PC-9 (cell line): ENCODE measurements around the gene PSTPIP1. TPM values are rescaled to one million over a fixed set of nuclear protein-coding genes. Genes with fewer than 3 reads are reported as not detected.

Experiments
- BruUV-seq: library from RNA; stranded (reverse); fragments of 400-500 nt; replicated peaks from 2 replicates; lab custom pipeline; 2021; lab: Mats Ljungman, UMichigan
- CTCF ChIA-PET: fragments of 300-600 bp; sonication (Branson Sonifier 250); formaldehyde crosslinking; loops from one replicate; lab custom pipeline; 2022; ENCODE audit warnings: antibody characterized with exemption; lab: Charles Lee
- POLR2A ChIA-PET: fragments of 300-600 bp; sonication (Branson Sonifier 250); formaldehyde crosslinking; loops from one replicate; lab custom pipeline; 2022; ENCODE audit warnings: antibody characterized with exemption; ENCODE audit not compliant: unreplicated experiment; lab: Charles Lee
- DNase-seq, 2 experiments: peaks; one replicate each; pipeline versions ENCODE4 v3.0.0 to v3.0.0-alpha.2; 2015 to 2022; ENCODE audit warnings: mixed read lengths in 1 of 2
- H2AFZ ChIP-seq: fragments of 200-600 bp; sonication (generic); 2 replicates; pipeline ENCODE4 v1.8.1; 2017; ENCODE audit warnings: antibody characterized with exemption
- H3F3A ChIP-seq: fragments of 200-600 bp; sonication (generic); 2 replicates; pipeline ENCODE4 v1.8.1; 2017; ENCODE audit warnings: antibody characterized with exemption, mild to moderate bottlenecking, low read depth; ENCODE audit not compliant: insufficient read depth
- H3K27ac ChIP-seq: fragments of 200-600 bp; sonication (generic); 2 replicates; pipeline ENCODE4 v1.6.1; 2016; ENCODE audit warnings: mixed run types
- H3K27me3 ChIP-seq: fragments of 200-600 bp; sonication (generic); 2 replicates; pipeline ENCODE4 v1.6.1; 2016; ENCODE audit warnings: low read depth, mixed run types; ENCODE audit not compliant: insufficient read depth
- H3K36me3 ChIP-seq: fragments of 200-600 bp; sonication (generic); 2 replicates; pipeline ENCODE4 v1.6.1; 2016; ENCODE audit warnings: low read depth, mixed run types
- H3K4me1 ChIP-seq: fragments of 200-600 bp; sonication (generic); replicated peaks from 2 replicates; pipeline ENCODE4 v1.6.1; 2016; ENCODE audit warnings: mixed run types; ENCODE audit not compliant: insufficient read depth
- H3K4me2 ChIP-seq: fragments of 200-600 bp; sonication (generic); 2 replicates; pipeline ENCODE4 v1.6.1; 2017; ENCODE audit warnings: mixed run types
- H3K4me3 ChIP-seq: fragments of 200-600 bp; sonication (generic); 2 replicates; pipeline ENCODE4 v1.6.1; 2016; ENCODE audit warnings: mixed run types
- H3K79me2 ChIP-seq: fragments of 200-600 bp; sonication (generic); 2 replicates; pipeline ENCODE4 v1.6.1; 2017; ENCODE audit warnings: low read depth, mixed run types
- H3K9me2 ChIP-seq: fragments of 200-600 bp; sonication (generic); 2 replicates; pipeline ENCODE4 v1.8.1; 2017; ENCODE audit warnings: mild to moderate bottlenecking; ENCODE audit not compliant: insufficient read depth
- H3K9me3 ChIP-seq: fragments of 200-600 bp; sonication (generic); 2 replicates; pipeline ENCODE4 v1.8.1; 2016; ENCODE audit warnings: low read depth; ENCODE audit not compliant: insufficient read depth
- H4K20me1 ChIP-seq: fragments of 200-600 bp; sonication (generic); 2 replicates; pipeline ENCODE4 v1.8.1; 2017; ENCODE audit not compliant: insufficient read depth
- EZH2 ChIP-seq: fragments of 200-600 bp; sonication (generic); IDR thresholded peaks from 2 replicates; pipeline ENCODE4 v1.8.0; 2017; ENCODE audit warnings: antibody characterized with exemption, low read depth
- intact Hi-C: fragments of 100-400 bp; cut with micrococcal nuclease; formaldehyde crosslinking; loops from one replicate; pipeline ENCODE4 v1.10.0; 2022; ENCODE audit not compliant: unreplicated experiment
- total RNA-seq: library from RNA; stranded (reverse); gene quantifications from 2 replicates; pipeline ENCODE4 v1.2.3, GENCODE V29; 2021
- TF ChIP-seq, protein P1 (sequence below): fragments of 200-600 bp; sonication (generic); conservative IDR thresholded peaks from 2 replicates; pipeline ENCODE4 v1.6.1; 2017; ENCODE audit warnings: mixed run types, antibody characterized with exemption, mild to moderate bottlenecking, moderate library complexity

Gene PSTPIP1
- total RNA-seq, 1 experiment from 2014 or later = not detected

DNA sequence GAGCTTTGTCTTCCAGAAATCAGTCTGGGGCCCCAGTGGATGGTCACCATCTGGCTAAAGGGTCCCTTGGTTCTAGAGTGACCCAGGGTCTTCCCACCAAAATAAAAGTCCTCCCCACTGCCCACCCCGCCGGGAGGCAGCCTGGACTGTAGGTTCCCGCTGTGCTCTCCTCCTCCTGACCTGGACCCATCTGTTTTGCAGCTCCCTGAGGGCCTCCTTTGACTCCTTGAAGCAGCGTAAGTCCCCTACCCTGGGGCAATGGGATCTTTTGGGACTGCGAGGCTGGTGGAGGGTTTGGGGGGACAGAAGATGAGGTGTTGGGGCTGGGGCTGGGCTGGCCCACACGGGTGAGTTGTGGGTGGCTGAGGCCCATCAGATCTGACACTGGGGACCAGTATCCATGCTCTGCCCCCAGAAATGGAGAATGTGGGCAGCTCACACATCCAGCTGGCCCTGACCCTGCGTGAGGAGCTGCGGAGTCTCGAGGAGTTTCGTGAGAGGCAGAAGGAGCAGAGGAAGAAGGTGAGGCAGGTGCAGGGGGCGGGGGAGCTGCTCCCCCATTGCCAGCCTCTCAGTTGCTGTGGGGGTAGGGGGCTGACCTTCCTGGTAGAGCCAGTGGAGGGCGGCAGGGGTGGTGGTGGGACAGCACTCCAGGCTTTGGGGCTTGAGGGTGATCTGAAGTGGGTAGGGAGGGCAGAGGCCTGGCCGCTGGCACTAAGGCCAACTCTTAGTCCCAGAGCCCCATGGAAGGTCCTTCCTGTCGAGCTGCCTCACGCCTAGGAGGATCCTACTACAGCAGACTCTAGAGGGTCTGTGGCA is 30.4 kb downstream of the PSTPIP1 start:
- DNase-seq = no peak
- BruUV-seq = no TSS peak
- H3K9me2 ChIP-seq = no peaks in the 10 kb centered on the region
- H3K36me3 ChIP-seq = no peaks in the 10 kb centered on the region
- no peaks in the 10 kb centered on the region for H3K9me3 ChIP-seq
- intact Hi-C loops = loop anchor here (2.0 to 5.0 kb wide), 2 partner anchors 82 to 517 kb away; no protein-coding TSS in a partner anchor
- TF ChIP-seq EZH2 = no peak
- no peak overlapping the region for H3K4me2 ChIP-seq
- H4K20me1 ChIP-seq = no peaks in the 10 kb centered on the region
- ChIA-PET CTCF (no interaction called here), POLR2A (interaction anchor here (0.5 kb wide), 1 partner anchor 58 kb away, joined by 6 read pairs; no protein-coding TSS in a partner anchor)
- no peak overlapping the region for H3K4me3 ChIP-seq
- no peaks in the 10 kb centered on the region for H3K27me3 ChIP-seq
- H3K79me2 ChIP-seq = no peaks in the 10 kb centered on the region
- no peak overlapping the region for H3K27ac ChIP-seq
- H3K4me1 ChIP-seq = no peaks in the 10 kb centered on the region
- no peak overlapping the region for H2AFZ ChIP-seq
- H3F3A ChIP-seq = no peaks in the 10 kb centered on the region

DNA sequence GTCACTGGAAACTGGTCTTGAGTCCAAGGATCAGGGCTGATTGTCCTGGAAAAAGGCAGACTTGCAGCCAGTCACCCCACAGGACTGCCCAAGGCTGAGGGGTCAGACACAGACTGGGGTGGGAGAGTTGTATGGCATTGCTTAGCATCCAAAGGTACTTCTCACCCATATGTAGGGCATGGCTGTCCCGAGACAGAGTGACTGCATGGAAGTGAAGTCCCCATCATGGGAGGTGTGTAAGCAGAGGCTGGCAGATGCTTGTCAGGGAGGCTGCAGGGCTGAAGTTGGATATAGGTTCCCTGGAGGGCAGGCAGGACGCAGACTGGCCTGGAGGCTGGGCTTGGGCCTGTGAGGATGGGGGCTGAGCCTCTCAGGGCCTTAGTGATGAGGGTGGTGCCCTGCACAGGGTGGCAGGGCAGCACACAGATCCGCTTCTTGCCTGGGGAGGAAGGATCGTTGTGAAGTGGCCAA is 31.1 kb downstream of the PSTPIP1 start:
- no peaks in the 10 kb centered on the region for H3F3A ChIP-seq
- H3K9me2 ChIP-seq = no peaks in the 10 kb centered on the region
- no peak overlapping the region for H3K27ac ChIP-seq
- intact Hi-C loops = loop anchor here (2.0 to 5.0 kb wide), 2 partner anchors 81 to 516 kb away; no protein-coding TSS in a partner anchor
- TF ChIP-seq, protein P1, sequence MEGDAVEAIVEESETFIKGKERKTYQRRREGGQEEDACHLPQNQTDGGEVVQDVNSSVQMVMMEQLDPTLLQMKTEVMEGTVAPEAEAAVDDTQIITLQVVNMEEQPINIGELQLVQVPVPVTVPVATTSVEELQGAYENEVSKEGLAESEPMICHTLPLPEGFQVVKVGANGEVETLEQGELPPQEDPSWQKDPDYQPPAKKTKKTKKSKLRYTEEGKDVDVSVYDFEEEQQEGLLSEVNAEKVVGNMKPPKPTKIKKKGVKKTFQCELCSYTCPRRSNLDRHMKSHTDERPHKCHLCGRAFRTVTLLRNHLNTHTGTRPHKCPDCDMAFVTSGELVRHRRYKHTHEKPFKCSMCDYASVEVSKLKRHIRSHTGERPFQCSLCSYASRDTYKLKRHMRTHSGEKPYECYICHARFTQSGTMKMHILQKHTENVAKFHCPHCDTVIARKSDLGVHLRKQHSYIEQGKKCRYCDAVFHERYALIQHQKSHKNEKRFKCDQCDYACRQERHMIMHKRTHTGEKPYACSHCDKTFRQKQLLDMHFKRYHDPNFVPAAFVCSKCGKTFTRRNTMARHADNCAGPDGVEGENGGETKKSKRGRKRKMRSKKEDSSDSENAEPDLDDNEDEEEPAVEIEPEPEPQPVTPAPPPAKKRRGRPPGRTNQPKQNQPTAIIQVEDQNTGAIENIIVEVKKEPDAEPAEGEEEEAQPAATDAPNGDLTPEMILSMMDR = no peak
- no peak for TF ChIP-seq EZH2
- H3K36me3 ChIP-seq = no peaks in the 10 kb centered on the region
- H3K79me2 ChIP-seq = no peaks in the 10 kb centered on the region
- no peaks in the 10 kb centered on the region for H3K4me1 ChIP-seq
- H2AFZ ChIP-seq = no peak overlapping the region
- BruUV-seq = no TSS peak
- H4K20me1 ChIP-seq = no peaks in the 10 kb centered on the region
- H3K9me3 ChIP-seq = no peaks in the 10 kb centered on the region
- CTCF ChIA-PET = no interaction called here
- no peaks in the 10 kb centered on the region for H3K27me3 ChIP-seq
- H3K4me2 ChIP-seq = no peak overlapping the region
- POLR2A ChIA-PET = interaction anchor here (0.5 kb wide), 1 partner anchor 57 kb away, joined by 6 read pairs; no protein-coding TSS in a partner anchor
- DNase-seq = no peak
- no peak overlapping the region for H3K4me3 ChIP-seq

DNA sequence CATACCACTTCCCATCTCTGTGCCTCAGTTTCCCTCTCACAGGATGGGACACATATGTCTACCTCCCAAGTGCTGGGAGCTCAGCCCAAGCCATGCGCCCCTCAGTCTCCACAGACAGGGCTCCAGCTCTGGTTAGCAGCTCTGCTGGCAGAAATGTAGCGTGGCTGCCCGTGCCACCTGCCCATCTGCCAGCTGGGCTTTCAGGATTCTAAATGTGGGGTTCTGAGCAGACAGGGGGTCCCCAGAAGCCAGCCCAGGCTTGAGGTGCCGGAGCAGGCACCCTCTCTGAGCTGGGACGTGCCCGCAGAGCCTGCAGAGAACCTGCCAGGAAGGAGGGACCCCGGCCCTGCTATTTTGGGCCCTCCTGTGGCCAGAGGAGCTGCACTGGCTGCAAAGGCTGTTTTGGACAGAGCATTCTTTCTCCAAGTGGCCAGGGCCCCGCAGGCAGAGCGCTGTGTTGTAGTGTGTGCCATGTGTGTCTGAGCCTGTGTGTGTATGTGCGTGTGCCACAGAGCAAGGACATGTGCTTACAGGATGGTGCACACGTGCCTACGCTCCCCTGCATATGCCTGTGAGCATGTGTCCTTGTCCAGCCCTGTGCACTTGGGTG is 31.7 kb downstream of the PSTPIP1 start:
- Histone ChIP-seq H3K79me2 (no peaks in the 10 kb centered on the region), H2AFZ (no peak overlapping the region), H3K27ac (no peak overlapping the region), H3K4me2 (no peak overlapping the region), H4K20me1 (no peaks in the 10 kb centered on the region), H3K9me2 (no peaks in the 10 kb centered on the region), H3K4me1 (no peaks in the 10 kb centered on the region), H3F3A (no peaks in the 10 kb centered on the region), H3K4me3 (no peak overlapping the region), H3K36me3 (no peaks in the 10 kb centered on the region), H3K9me3 (no peaks in the 10 kb centered on the region), H3K27me3 (no peaks in the 10 kb centered on the region)
- no peak for TF ChIP-seq EZH2
- TF ChIP-seq, protein P1 = no peak
- POLR2A ChIA-PET = no interaction called here
- no peak for DNase-seq
- intact Hi-C loops = loop anchor here (5.0 kb wide), 1 partner anchor 516 kb away; no protein-coding TSS in a partner anchor
- CTCF ChIA-PET = interaction anchor here (0.5 kb wide), 1 partner anchor 424 kb away, joined by 5 read pairs; no protein-coding TSS in a partner anchor
- BruUV-seq = no TSS peak
